PC-9 (cell line): ENCODE results near the gene MAP3K20.
"Not testable (repeated sequence)": the region's sequence is repeated elsewhere in the genome, so short reads cannot be mapped to it uniquely, and the experiment has no call there.

Experiments used
- CTCF ChIP-seq: fragments of 200-600 bp; sonication (generic); conservative IDR thresholded peaks from 2 replicates; pipeline ENCODE4 v1.6.1; 2017; ENCODE audit warnings: mixed run types, antibody characterized with exemption, mild to moderate bottlenecking, moderate library complexity
- EZH2 ChIP-seq: fragments of 200-600 bp; sonication (generic); IDR thresholded peaks from 2 replicates; pipeline ENCODE4 v1.8.0; 2017; ENCODE audit warnings: antibody characterized with exemption, low read depth

GRCh38 chr2:173128132-173128531 is 52.5 kb downstream of the MAP3K20 start:
- TF ChIP-seq EZH2, CTCF: not testable (repeated sequence)
